Cerebellar cortex (tissue), 1 donor: ENCODE measurements around the gene PSMB5.

Source experiments
- DNase-seq: peaks from one replicate; pipeline ENCODE4 v3.0.0-alpha.2; 2015; ENCODE audit warnings: low spot score

PSMB5 gene

DNA sequence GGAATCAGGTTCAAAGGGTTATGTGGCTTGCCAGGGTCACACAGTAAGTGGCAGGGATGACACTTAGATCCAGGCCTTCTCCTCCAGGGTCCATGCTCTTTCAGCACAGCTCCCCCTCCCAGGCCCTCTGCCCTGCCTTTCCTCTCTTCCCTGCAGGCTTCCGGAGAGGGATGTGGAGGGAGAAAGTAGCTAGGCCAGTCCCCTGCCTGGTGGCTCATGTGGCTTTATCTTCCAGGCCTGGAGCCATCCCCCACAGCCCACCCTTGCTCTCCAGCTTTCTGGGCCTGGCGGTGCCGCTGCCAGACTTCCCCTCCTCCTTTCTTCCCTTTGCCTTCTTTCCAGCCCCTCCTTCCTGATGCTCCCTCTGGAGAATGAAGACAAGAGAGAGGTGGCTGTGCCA is 9.1 kb upstream of the PSMB5 start:
- no peak for DNase-seq

DNA sequence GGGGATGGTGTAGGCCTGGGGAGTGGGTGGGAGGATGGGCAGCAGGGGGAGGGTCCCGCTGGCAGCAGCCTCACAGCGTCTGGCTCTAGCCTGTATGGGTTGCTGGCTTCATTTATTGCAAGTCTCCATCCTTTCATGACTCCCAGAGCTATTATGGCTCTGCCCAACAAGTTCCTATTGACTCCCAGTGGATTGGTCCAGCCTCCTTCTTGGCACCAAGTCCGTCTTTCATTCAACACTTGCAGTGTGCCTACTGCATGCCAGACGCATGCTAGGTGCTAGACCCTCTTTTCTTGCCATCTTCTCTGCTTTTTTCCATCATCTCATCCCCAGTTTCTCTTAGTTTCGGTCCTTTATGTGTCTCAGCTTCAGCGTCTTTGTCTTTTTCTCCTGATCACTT is 8.4 kb upstream of the PSMB5 start:
- no peak for DNase-seq

DNA sequence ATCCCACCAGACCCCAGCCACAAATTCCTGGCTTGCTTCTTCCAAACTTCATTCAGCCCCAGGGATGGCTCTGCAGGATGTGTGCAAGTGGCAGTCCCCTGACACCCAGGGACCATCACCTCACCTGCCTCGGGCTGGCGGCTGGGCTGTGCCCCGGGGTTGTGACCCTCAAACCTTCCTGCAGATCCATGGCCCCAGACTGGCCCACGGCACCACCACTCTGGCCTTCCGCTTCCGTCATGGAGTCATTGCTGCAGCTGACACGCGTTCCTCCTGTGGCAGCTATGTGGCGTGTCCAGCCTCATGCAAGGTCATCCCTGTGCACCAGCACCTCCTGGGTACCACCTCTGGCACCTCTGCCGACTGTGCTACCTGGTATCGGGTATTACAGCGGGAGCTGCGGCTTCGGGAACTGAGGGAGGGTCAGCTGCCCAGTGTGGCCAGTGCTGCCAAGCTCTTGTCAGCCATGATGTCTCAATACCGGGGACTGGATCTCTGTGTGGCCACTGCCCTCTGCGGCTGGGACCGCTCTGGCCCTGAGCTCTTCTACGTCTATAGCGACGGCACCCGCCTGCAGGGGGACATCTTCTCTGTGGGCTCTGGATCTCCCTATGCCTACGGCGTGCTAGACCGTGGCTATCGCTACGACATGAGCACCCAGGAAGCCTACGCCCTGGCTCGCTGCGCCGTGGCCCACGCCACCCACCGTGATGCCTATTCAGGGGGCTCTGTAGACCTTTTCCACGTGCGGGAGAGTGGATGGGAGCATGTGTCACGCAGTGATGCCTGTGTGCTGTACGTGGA is 7.7 kb upstream of the PSMB5 start, which contains the start of gene PSMB11:
TSS of gene PSMB11 (plus strand) at position 51 of the 804 bp plus-strand sequence. CDS start at position 65, 14 bp downstream.
- DNase-seq, result no peak

DNA sequence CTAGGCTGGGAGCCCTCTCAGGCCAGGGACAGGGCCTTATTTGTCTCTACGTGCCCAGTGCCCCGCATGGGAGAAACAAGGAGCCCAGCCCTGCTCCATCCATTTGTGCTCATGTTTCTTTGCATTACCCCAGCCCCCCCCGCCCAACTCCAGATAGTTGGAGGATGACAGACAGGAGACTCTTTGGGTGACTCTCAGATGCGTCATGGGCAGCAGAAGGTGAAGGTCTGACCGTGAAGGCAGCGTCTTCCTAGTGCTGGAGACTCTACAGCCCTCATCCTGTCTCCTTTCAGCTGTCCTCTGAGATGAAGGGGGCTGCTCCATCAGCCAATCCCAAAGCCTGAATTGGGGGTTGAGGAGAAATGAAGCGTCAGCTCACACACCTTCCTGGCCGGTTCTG is 7.0 kb upstream of the PSMB5 start:
- no peak for DNase-seq

DNA sequence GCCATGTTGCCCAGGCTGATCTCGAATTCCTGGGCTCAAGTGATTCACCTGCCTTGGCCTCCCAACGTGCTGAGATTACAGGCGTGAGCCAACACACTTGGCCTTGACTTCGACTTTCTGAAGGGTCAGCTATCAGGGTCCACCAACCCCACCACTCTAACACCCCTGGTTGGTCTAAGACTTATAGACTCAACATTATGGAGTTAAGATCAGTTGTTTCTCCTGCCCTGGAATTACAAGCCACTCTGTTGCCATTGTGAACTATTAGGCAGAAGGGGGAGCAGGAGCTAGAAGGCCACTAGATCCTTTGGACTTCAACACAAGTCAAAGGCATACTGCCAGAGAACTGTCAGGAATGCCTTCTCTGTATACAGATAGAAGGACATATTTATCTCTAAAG is 5.4 kb upstream of the PSMB5 start:
- no peak for DNase-seq

DNA sequence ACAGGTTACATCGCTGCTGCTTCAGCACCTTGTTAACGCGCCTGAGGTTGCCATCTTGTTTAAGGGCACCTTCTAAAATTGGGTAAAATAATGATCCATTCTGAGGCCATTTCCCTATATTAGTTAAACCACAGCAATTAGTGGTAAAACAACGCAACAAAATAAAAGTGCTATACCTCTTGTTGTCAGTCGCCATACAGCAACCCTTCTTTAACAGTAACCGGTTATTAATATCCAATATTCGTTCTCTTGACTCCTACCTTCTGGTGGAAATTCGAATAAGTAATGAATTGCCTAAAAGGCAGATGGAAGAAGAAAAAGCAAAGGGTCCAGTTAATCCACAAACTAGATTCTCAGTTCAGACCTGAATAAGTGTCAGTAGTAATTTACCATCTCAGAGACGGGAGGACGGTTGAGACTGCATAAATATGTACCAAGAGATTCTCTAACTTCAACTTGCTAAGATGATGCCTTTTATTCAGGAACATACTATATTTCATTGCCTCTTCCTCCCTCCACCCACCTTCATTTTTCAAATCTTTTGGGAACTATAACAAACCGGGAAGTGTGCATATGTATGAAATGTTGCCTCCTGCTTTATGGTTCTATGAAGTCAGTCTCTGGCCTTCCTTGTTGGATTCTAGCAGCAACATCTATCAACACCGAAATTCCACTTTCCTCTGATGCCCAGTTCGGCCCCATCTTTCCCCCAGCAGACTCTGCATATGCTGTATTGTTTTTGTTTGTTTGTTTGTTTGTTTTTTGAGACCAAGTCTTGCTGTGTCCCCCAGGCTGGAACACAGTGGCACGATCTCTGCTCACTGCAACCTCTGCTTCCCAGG is 824 bp upstream of the PSMB5 start:
- no peak for DNase-seq

DNA sequence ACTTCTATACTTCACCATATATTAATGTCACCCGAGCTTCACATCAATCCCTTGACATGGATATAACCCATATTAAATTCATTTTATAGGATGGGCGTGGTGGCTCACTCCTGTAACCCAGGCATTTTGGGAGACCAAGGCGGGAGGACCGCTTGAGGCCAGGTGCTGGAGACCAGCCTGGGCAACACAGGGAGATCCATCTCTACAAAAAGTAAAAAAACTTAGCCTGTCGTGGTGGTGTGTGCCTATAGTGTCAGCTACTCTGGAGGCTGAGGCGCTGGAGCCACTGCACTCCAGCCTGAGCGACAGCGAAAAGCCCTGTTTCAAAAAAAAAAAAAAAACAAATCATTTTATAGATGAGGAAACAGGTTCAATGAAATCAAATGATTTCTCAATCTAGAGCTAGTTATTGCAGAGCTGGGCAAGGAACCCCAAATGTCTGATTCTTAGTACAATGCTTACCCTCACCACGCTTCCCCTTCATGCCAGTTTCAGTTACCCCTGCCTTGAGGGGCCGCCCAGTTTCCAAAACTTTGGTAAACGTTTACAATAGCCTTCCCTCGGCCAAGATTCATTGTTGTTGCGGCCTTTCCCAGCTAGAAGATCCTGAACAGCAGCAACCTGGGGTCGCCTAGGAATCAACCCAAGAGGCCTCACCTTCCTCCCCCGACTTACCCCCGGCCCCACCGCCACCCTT is 751 bp downstream of the PSMB5 start:
- no peak for DNase-seq

DNA sequence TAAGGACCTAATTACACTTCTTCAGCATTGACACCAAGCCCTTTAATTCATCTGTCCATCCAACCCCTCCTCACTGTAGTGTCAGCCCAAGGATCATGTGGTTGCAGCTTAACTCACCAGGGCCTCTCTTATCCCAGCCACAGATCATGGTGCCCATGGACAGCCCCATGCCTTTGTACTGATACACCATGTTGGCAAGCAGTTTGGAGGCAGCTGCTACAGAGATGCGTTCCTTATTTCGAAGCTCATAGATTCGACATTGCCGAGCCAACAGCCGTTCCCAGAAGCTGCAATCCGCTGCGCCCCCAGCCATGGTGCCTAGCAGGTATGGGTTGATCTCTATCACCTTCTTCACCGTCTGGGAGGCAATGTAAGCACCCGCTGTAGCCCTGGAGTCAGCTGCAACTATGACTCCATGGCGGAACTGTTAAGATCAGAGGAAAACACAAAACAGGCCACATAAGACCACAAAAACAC is 1.4 kb downstream of the PSMB5 start:
- no peak for DNase-seq

DNA sequence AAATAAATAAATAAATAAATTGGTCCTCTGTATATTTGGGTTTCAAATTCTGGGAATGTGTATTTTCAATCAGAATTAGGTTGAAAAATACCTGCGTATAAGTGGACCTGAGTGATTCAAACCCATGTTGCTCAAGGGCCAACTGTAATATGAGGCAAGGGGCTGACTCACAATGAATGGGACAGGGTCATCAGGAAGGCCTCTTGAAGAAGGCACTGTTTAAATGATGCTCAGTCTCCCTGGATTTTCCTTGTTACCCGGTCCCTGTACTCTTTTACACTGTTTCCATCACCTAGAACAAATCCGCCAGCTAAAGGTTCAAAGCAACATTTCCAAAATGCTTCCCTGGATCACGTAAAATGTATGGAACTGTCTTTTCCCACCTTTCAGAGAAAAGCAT is 3.8 kb downstream of the PSMB5 start:
- DNase-seq, result no peak

DNA sequence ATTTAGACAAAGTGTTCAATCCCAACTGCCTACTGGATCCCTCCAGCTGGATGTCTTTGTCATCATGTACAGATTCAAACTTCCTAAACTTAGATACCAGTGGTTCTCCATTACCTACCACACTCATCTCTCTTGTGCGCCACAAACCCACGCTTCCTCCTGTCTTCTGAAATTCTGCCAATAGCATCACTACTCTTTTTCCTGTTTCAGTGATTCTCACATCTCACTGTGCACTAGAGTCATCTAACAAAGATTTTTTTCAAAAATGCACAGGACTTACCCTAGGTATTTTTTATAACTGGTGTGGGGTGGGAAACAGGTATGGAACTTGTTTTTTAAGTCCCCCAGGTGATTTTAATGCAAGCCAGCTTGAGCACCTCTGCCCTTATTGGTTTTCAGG is 5.9 kb downstream of the PSMB5 start:
- no peak for DNase-seq

DNA sequence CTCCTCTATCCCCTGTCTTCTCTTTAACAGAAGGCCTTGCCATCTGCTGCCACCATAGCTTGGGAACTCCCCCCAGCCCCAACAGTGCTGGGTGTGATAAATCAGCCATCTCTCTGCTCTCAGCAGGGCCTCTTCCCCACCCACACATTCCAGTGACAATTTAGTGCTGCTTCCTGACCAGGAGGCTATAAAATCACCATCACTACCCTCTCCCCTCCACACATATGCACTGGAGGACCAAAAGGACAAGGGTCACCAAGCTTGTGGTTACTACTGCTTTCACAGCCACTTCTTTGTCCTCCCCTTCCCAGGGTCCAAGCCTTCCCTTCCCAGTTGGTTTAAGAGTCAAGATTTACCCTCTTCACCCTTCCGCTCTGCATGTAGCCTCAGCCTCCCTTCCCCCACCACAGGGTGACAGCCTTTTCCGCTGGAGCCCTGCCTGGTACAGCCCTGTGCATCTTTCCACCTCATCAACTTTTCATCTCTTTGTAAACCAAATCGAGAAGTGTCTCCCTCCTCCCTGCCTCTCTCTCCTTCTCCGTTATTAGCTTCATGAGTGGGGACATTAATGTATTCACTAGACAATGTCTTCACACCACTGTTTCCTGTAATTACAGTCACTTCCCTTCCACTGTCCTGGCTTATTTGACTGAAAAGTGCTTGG is 9.4 kb downstream of the PSMB5 start:
- DNase-seq, result no peak

DNA sequence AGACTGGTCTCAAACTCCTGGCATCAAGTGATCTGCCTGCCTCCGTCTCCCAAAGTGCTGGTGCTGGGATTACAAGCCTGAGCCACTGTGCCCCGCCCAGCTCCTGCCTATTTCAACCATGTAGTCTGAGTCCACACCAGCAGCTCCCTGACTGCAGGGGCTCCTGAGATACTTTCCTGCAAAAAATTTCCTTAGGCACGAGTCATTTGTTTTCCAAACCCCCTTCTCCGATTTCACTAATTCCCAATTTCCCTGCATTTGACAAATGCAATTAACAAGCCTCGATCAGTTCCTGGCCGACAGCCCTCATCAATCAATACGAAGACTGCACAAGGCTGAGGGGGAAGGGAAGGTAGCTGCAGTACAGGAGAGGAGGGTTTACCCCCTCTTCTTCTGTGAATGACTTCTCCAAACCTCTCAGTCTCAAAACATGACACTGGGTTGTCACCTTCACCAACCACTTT is 10.1 kb downstream of the PSMB5 start:
- DNase-seq, result no peak

DNA sequence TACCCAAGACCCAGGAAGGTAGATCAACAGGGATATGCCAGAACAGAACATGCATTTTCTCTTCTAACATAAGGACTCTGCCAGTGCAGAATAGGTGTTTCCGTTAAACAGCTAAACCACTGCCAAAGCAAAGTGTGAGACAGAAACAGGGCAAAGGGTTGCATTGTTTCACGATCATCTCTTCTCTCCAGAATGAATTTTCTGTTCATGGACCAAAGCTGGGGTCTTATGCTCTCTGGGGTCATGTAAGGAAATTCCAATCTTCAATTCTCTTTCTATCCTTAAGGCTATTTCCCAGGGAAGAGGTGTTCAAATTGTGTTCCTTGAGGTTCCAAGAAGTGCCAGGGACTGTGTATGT is 10.9 kb downstream of the PSMB5 start:
- DNase-seq, result no peak

DNA sequence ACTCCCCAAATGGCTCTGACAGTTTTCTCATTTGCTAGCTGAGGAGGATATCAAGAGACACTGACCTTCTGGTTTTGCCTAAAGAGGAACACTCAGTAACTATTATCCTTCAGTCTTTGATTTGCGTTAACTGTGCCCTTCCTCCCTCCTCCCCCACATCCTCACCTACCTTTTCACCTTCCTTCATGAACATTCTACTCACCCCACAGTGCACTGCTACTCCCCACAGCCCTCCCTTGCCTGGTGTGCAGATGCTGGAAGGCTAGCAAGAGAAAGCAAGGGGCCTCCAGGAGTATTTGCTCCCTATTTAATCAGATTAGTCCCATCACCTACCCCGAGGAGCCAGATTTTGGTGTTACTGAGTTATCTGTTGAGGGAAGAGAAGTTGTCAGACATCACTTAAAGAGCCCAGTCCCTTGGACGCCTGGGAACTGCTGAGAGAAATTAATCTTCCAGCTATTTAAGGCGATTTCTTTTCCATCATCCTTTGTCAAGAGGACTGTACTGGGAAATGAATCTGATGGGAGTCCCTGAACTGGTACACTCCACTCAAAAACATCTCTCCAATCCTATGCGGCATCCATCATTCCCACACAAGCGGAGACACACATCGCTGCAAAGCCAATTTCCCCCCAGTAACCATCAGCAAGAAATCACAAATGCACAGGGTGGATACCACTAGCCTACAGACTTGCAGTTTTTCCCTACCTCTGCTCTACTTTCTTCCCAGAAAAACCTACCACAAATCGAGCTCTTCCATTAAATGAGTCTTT is 11.5 kb downstream of the PSMB5 start:
- no peak for DNase-seq

DNA sequence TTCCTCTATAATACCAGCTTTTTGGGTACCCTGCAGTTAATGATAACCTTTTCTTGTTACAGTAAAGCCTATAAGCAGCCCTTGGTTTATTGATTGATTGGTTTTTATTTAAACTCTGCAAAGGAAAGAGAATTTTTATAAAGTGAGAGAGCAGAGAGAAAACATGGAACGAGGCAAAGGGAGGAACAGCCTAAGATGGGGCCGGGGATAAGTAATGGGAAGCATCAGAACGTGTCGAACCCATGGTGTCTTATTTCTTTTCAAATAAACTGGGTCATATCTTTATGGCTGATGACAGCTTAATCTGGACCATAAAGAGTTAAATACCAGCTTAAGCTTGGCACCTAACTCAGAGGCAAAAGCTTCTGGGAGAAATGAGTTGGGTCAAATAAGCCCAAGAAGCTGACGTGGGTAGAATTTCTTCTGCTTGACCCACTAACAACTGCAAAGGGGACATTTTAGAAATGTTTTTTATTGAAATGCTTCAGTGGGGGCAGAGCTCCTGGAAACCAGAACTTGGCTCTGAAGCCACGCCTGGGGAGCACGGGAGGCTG is 12.7 kb downstream of the PSMB5 start:
- no peak for DNase-seq

DNA sequence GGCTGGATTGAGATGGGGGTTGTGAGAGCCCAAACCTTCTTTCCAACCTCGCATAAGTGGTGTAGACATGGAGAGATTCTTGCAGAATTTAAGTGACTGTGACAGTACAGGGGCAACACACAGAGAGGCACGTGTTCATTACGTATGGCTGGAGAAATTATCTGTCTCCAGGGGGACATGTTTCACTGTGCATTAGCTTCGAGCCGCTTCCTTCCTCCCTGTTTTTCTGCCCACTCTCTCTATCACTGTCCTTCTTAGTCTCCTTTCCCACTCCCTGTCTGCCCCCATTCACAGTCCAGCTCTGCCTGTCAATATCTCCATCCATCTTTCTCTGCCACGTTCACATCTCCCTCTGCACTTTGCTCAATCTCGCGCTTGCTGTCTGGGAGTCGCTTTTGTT is 13.3 kb downstream of the PSMB5 start:
- DNase-seq, result no peak

DNA sequence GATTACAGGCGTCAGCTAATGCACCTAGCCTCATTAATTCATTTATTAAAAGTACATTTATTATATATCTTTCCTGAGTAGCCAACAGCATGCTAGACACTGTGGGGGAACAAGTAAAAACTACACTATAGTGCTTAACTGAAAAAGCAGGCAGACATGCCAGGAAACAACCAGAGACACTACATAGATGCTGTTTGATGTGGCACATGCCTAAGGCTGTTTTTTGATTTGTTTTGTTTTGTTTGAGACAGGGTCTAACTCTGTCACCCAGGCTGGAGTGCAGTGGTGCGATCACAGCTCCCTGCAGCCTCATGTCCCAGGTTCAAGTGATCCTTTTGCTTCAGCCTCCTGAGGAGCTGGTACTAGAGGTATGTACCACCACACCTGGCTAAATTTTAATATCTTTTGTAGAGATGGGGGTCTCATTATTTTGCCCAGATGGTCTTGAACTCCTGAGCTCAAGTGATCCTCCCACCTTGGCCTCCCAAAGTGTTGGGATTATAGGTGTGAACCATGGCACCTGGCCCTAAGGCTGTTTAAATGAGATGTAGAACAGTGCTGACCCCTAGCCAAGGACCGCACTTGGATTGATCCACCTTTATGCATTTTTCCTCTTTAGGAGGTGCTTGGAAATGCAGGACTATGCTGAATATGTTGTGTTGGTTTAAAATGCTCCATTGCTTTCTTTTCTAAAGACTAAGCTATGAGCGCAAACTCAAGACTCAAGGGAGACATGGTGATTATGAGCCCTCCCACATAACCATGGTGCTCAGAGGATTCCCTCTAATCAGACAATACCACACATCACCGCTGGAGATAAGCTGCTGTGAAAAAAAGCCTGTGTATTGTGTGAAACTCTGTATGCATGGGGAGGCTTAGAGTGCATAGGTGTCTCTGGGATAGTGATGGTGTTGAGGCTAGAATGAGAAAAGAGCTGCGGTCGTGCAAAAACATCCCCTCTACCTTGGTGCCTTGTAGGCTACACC is 14.3 kb downstream of the PSMB5 start:
- DNase-seq, result no peak

DNA sequence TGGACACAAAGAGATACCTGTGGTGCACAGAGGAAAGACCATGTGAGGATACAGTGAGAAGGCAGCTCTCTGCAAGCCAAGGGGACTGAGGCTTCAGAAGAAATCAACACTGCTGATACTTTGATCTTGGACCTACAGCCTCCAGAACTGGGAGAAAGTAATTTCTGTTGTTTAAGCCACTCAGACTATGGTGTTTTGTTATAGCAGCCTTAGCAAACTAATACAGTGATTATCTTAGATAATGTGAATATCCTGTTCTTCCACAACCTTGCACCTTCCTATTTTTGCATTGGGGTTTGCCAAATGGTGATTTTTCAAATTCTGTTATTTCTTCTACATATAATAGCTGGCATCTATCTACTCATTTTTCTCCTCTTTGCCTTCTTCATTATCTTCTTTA is 16.6 kb downstream of the PSMB5 start:
- DNase-seq, result no peak

DNA sequence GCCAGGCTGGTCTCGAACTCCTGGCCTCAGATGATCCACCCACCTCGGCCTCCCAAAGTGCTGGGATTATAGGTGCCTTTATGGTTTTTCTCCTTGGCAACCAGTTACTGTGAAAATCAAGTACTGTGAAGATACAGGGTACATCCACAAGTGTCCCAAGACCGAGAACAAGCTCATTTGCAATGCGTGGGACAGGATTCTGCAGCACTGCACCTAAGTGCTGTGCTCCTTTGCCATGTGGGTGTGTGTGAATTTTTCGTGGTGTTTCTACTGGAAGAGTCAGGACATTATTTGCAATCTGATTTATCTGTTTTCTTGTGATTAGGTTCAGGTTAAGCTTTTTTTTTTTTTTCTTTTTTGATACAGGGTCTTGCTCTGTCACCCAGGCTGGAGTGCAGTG is 17.6 kb downstream of the PSMB5 start:
- no peak for DNase-seq

DNA sequence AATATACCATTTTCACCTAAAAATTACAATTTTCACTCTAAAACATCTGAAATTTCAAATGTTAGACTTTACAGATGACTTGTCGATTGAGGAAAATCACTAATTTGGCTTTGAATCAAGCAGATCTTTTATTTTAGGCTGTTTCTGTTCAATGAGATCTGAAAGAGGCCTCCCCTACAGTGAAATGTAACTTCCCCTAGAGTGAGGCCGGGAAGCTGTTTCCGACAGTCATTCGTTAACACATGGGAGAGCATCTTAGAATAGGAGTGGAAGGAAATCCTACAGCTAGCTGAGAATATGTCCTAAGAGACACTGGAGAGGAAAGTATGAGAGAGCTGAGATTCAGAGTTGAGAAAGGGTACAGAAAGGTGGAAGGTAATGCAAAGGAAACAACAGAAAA is 19.1 kb downstream of the PSMB5 start:
- no peak for DNase-seq
